SK-N-SH treated with all-trans-retinoic acid at 6 μM for 48 hours (cell line): ENCODE data around the gene ZMIZ2.

Experiments used
- ARNTL ChIP-seq: fragments of 450-650 bp; formaldehyde crosslinking; IDR thresholded peaks from 2 replicates; pipeline ENCODE4 v1.5.0; 2020; ENCODE audit warnings: low read depth, mild to moderate bottlenecking, moderate library complexity, borderline replicate concordance
- BACH2 ChIP-seq: fragments of 250-450 bp; sonication (Bioruptor Pico); IDR thresholded peaks from 2 replicates; pipeline ENCODE4 v1.9.0; 2021; ENCODE audit warnings: mild to moderate bottlenecking, borderline replicate concordance
- ESRRG ChIP-seq: fragments of 250-450 bp; sonication (Bioruptor Pico); IDR thresholded peaks from 2 replicates; pipeline ENCODE4 v1.6.1; 2021; ENCODE audit warnings: mild to moderate bottlenecking
- ISL1 ChIP-seq: fragments of 250-450 bp; sonication (Bioruptor Pico); IDR thresholded peaks from 2 replicates; pipeline ENCODE4 v2.1.2; 2022; ENCODE audit warnings: mild to moderate bottlenecking, moderate library complexity
- RARB ChIP-seq: fragments of 250-450 bp; sonication (Bioruptor Pico); IDR thresholded peaks from 2 replicates; pipeline ENCODE4 v1.8.0; 2021; ENCODE audit warnings: mild to moderate bottlenecking, moderate library complexity
- SNAI2 ChIP-seq: fragments of 250-450 bp; sonication (Bioruptor Pico); IDR thresholded peaks from 2 replicates; pipeline ENCODE4 v1.5.0; 2020; ENCODE audit warnings: mild to moderate bottlenecking, moderate library complexity
- TCF4 ChIP-seq: fragments of 250-450 bp; sonication (Bioruptor Pico); IDR thresholded peaks from 2 replicates; pipeline ENCODE4 v1.8.0; 2021; ENCODE audit warnings: mild to moderate bottlenecking, moderate library complexity, borderline replicate concordance
- ZFP30 ChIP-seq: fragments of 450-650 bp; formaldehyde crosslinking; IDR thresholded peaks from 2 replicates; pipeline ENCODE4 v1.5.0; 2022; ENCODE audit warnings: mild to moderate bottlenecking, moderate library complexity
- ZNF70 ChIP-seq: fragments of 450-650 bp; formaldehyde crosslinking; IDR thresholded peaks from 2 replicates; pipeline ENCODE4 v1.5.0; 2020; ENCODE audit warnings: mild to moderate bottlenecking, moderate library complexity
- TF ChIP-seq, protein P1 (sequence below): fragments of 250-450 bp; sonication (Bioruptor Pico); IDR thresholded peaks from 2 replicates; pipeline ENCODE4 v1.8.0; 2020; ENCODE audit warnings: mild to moderate bottlenecking, moderate library complexity, borderline replicate concordance
- TF ChIP-seq, protein P2 (sequence below): fragments of 250-450 bp; sonication (Bioruptor Pico); IDR thresholded peaks from 2 replicates; pipeline ENCODE4 v1.5.1; 2020; ENCODE audit warnings: low read depth, mild to moderate bottlenecking, moderate library complexity
- TF ChIP-seq, protein P3 (sequence below): fragments of 250-450 bp; sonication (Bioruptor Pico); IDR thresholded peaks from 2 replicates; pipeline ENCODE4 v1.5.1; 2021; ENCODE audit warnings: mild to moderate bottlenecking, moderate library complexity
- TF ChIP-seq, protein P4 (sequence below): fragments of 250-450 bp; sonication (Bioruptor Pico); IDR thresholded peaks from 2 replicates; pipeline ENCODE4 v1.8.0; 2021; ENCODE audit warnings: low read depth, mild to moderate bottlenecking, moderate library complexity, borderline replicate concordance

DNA sequence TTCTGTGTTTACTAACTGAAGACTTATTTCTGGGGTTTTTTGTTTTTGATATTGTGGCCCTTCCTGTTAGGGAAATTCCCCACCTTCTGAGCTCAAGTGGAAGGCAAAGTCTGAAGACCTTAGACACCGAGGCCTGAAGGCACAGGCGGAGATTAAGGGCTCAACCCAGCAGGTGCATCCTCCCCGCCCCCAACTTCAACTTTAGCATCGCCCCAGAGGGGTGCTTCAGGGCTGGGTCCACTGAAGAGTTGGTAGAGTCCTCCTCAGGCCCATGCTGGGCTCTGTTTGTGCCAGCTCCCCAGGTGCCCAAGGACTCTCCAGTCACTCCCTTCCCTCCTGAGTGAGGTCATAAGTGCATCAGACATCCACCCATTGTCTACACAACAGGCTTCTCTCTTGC is 38.4 kb downstream of the ZMIZ2 start:
- TF ChIP-seq SNAI2 (CRISPR knock-in tag) (no peak), ZNF70 (CRISPR knock-in tag) (no peak), RARB (no peak), ESRRG (CRISPR knock-in tag) (no peak), ISL1 (CRISPR knock-in tag) (no peak), ZFP30 (CRISPR knock-in tag) (no peak), ARNTL (CRISPR knock-in tag) (no peak), TCF4 (no peak), BACH2 (no peak)
- TF ChIP-seq, protein P1, sequence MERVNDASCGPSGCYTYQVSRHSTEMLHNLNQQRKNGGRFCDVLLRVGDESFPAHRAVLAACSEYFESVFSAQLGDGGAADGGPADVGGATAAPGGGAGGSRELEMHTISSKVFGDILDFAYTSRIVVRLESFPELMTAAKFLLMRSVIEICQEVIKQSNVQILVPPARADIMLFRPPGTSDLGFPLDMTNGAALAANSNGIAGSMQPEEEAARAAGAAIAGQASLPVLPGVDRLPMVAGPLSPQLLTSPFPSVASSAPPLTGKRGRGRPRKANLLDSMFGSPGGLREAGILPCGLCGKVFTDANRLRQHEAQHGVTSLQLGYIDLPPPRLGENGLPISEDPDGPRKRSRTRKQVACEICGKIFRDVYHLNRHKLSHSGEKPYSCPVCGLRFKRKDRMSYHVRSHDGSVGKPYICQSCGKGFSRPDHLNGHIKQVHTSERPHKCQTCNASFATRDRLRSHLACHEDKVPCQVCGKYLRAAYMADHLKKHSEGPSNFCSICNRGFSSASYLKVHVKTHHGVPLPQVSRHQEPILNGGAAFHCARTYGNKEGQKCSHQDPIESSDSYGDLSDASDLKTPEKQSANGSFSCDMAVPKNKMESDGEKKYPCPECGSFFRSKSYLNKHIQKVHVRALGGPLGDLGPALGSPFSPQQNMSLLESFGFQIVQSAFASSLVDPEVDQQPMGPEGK (CRISPR knock-in tag): no peak
- TF ChIP-seq, protein P2, sequence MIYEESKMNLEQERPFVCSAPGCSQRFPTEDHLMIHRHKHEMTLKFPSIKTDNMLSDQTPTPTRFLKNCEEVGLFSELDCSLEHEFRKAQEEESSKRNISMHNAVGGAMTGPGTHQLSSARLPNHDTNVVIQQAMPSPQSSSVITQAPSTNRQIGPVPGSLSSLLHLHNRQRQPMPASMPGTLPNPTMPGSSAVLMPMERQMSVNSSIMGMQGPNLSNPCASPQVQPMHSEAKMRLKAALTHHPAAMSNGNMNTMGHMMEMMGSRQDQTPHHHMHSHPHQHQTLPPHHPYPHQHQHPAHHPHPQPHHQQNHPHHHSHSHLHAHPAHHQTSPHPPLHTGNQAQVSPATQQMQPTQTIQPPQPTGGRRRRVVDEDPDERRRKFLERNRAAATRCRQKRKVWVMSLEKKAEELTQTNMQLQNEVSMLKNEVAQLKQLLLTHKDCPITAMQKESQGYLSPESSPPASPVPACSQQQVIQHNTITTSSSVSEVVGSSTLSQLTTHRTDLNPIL: no peak
- TF ChIP-seq, protein P3, sequence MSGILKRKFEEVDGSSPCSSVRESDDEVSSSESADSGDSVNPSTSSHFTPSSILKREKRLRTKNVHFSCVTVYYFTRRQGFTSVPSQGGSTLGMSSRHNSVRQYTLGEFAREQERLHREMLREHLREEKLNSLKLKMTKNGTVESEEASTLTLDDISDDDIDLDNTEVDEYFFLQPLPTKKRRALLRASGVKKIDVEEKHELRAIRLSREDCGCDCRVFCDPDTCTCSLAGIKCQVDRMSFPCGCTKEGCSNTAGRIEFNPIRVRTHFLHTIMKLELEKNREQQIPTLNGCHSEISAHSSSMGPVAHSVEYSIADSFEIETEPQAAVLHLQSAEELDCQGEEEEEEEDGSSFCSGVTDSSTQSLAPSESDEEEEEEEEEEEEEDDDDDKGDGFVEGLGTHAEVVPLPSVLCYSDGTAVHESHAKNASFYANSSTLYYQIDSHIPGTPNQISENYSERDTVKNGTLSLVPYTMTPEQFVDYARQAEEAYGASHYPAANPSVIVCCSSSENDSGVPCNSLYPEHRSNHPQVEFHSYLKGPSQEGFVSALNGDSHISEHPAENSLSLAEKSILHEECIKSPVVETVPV (CRISPR knock-in tag): no peak
- TF ChIP-seq, protein P4, sequence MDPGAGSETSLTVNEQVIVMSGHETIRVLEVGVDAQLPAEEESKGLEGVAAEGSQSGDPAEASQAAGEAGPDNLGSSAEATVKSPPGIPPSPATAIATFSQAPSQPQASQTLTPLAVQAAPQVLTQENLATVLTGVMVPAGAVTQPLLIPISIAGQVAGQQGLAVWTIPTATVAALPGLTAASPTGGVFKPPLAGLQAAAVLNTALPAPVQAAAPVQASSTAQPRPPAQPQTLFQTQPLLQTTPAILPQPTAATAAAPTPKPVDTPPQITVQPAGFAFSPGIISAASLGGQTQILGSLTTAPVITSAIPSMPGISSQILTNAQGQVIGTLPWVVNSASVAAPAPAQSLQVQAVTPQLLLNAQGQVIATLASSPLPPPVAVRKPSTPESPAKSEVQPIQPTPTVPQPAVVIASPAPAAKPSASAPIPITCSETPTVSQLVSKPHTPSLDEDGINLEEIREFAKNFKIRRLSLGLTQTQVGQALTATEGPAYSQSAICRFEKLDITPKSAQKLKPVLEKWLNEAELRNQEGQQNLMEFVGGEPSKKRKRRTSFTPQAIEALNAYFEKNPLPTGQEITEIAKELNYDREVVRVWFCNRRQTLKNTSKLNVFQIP (CRISPR knock-in tag): no peak
